ENCODE measurements around the gene INHBA.

- TF ChIP-seq, protein P1, sequence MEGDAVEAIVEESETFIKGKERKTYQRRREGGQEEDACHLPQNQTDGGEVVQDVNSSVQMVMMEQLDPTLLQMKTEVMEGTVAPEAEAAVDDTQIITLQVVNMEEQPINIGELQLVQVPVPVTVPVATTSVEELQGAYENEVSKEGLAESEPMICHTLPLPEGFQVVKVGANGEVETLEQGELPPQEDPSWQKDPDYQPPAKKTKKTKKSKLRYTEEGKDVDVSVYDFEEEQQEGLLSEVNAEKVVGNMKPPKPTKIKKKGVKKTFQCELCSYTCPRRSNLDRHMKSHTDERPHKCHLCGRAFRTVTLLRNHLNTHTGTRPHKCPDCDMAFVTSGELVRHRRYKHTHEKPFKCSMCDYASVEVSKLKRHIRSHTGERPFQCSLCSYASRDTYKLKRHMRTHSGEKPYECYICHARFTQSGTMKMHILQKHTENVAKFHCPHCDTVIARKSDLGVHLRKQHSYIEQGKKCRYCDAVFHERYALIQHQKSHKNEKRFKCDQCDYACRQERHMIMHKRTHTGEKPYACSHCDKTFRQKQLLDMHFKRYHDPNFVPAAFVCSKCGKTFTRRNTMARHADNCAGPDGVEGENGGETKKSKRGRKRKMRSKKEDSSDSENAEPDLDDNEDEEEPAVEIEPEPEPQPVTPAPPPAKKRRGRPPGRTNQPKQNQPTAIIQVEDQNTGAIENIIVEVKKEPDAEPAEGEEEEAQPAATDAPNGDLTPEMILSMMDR (conservative IDR thresholded peaks at IDR 0.05; ENCODE audit: low read length), result no peak
- no peak for TF ChIP-seq EZH2phosphoT487 (IDR thresholded peaks at IDR 0.05; ENCODE audit: borderline replicate concordance, low read depth, low read length)
Measured at GRCh38 chr7:41648501-41648900, 54.4 kb downstream of the INHBA start.
